Panc1 (cell line): ENCODE measurements around the gene NEU2. TPM values are rescaled to one million over a fixed set of nuclear protein-coding genes. Genes with fewer than 3 reads are reported as not detected.

ENCODE experiments used
- ATAC-seq: fragments of 200-7000 bp; cut with Tn5 transposase; 2 replicates; pipeline ENCODE4 v1.9.1; 2020; ENCODE audit warnings: mild to moderate bottlenecking, moderate library complexity
- BruUV-seq: library from RNA; stranded (reverse); fragments of 400-500 nt; replicated peaks from 2 replicates; lab custom pipeline; 2021; lab: Mats Ljungman, UMichigan
- CTCF ChIA-PET: fragments of 300-600 bp; sonication (Branson Sonifier 250); formaldehyde crosslinking; loops from one replicate; lab custom pipeline; 2022; ENCODE audit warnings: antibody characterized with exemption; lab: Charles Lee
- POLR2A ChIA-PET: fragments of 300-600 bp; sonication (Branson Sonifier 250); formaldehyde crosslinking; loops from one replicate; lab custom pipeline; 2022; ENCODE audit warnings: antibody characterized with exemption; lab: Charles Lee
- DNase-seq: peaks from one replicate; pipeline ENCODE4 v3.0.0-alpha.2; 2010; ENCODE audit warnings: low read depth, low spot score
- H3K27ac ChIP-seq: 2 replicates; pipeline ENCODE4 v1.5.1; 2011; ENCODE audit warnings: mild to moderate bottlenecking, low read length, inconsistent platforms
- H3K27me3 ChIP-seq: fragments of 200-500 bp; sonication (Bioruptor generic); 2 replicates; pipeline ENCODE4 v1.6.0; 2014; ENCODE audit warnings: low read length, inconsistent platforms; ENCODE audit not compliant: control insufficient read depth, insufficient read depth
- H3K36me3 ChIP-seq: fragments of 200-500 bp; sonication (Bioruptor generic); 2 replicates; pipeline ENCODE4 v1.5.1; 2014; ENCODE audit warnings: inconsistent platforms, mild to moderate bottlenecking, low read length, moderate library complexity; ENCODE audit not compliant: control insufficient read depth, insufficient read depth
- H3K4me1 ChIP-seq: 2 replicates; pipeline ENCODE4 v1.5.1; 2011; ENCODE audit warnings: inconsistent platforms, mild to moderate bottlenecking, low read length, moderate library complexity; ENCODE audit not compliant: control insufficient read depth, insufficient read depth
- H3K4me3 ChIP-seq, 2 experiments: 2 replicates each; pipeline ENCODE4 v1.5.1; 2011 to 2012; ENCODE audit warnings: low read depth in 2 of 2, low read length in 2 of 2, mild to moderate bottlenecking in 2 of 2, inconsistent platforms in 1 of 2, moderate library complexity in 1 of 2
- H3K9me3 ChIP-seq: fragments of 200-500 bp; sonication (Bioruptor generic); 2 replicates; pipeline ENCODE4 v1.5.1; 2014; ENCODE audit warnings: low read depth, mild to moderate bottlenecking, inconsistent platforms, low read length, moderate library complexity; ENCODE audit not compliant: control insufficient read depth, insufficient read depth
- POLR2AphosphoS5 ChIP-seq: IDR thresholded peaks from 2 replicates; pipeline ENCODE4 v1.6.1; 2012; ENCODE audit warnings: mild to moderate bottlenecking, low read depth, low read length, moderate library complexity
- REST ChIP-seq, 2 experiments: IDR thresholded peaks; 2 replicates each; pipeline ENCODE4 v1.6.1; 2011 to 2012; ENCODE audit warnings: low read depth in 2 of 2, control low read depth in 1 of 2, low read length in 1 of 2, mild to moderate bottlenecking in 1 of 2, moderate library complexity in 1 of 2; ENCODE audit not compliant: insufficient read depth in 1 of 2
- SIN3A ChIP-seq: IDR thresholded peaks from 2 replicates; pipeline ENCODE4 v1.6.1; 2012; ENCODE audit warnings: low read depth, mild to moderate bottlenecking, low read length, moderate library complexity, borderline replicate concordance; ENCODE audit not compliant: insufficient read depth
- TCF7L2 ChIP-seq: IDR thresholded peaks from 2 replicates; pipeline ENCODE4 v1.6.1; 2011; ENCODE audit warnings: mild to moderate bottlenecking, low read depth, low read length, inconsistent platforms
- in situ Hi-C: cut with HindIII; loops from 2 replicates; pipeline ENCODE4 v1.10.0; 2016; ENCODE audit warnings: low sequenced_read_pairs, low pct_unique_long_range_greater_than_20kb
- intact Hi-C: fragments of 100-400 bp; cut with micrococcal nuclease; formaldehyde crosslinking; loops from one replicate; pipeline ENCODE4 v1.10.0; 2022; ENCODE audit not compliant: unreplicated experiment
- total RNA-seq: library from RNA; stranded (reverse); gene quantifications from one replicate; pipeline ENCODE4 v1.2.1, GENCODE V29; 2021; ENCODE audit not compliant: unreplicated experiment
- TF ChIP-seq, protein P1 (sequence below): fragments of 450-650 bp; IDR thresholded peaks from 2 replicates; pipeline ENCODE4 v1.5.1; 2017; ENCODE audit warnings: mild to moderate bottlenecking

The NEU2 gene
- total RNA-seq, 1 experiment from 2014 or later, result not detected

DNA sequence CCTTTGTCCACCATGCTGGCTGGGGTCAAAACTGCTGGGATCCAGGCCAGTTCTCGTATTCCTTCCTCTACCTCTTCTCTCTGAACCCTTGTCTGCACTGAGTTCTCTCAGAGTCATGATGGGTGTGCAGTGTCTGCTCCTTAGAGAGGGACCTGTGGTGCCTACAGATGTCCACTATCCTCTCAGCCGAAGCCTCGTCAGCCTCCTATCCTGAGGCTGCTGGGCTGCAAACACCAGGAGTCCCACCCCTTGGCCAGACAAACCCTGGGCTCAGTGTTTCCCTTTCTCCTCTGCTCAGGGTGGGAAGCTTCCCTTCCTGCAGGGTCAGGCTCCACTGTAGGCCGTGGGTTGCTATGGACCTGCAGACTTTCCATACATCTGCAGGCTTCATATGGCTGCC is 30.0 kb downstream of the NEU2 start:
- BruUV-seq, result no TSS peak
- CTCF ChIA-PET, result no interaction called here

GRCh38 chr2:233062946-233063268 is 30.4 kb downstream of the NEU2 start:
- H3K4me3 ChIP-seq, result no peak overlapping the region
- TF ChIP-seq REST (IDR thresholded peaks at IDR 0.05; ENCODE audit: insufficient read depth in 1 of 2, low read depth in 2 of 2, low read length in 1 of 2), result no peak
- no peak for TF ChIP-seq TCF7L2
- no peak for TF ChIP-seq POLR2AphosphoS5
- TF ChIP-seq SIN3A, result no peak
- TF ChIP-seq, protein P1, sequence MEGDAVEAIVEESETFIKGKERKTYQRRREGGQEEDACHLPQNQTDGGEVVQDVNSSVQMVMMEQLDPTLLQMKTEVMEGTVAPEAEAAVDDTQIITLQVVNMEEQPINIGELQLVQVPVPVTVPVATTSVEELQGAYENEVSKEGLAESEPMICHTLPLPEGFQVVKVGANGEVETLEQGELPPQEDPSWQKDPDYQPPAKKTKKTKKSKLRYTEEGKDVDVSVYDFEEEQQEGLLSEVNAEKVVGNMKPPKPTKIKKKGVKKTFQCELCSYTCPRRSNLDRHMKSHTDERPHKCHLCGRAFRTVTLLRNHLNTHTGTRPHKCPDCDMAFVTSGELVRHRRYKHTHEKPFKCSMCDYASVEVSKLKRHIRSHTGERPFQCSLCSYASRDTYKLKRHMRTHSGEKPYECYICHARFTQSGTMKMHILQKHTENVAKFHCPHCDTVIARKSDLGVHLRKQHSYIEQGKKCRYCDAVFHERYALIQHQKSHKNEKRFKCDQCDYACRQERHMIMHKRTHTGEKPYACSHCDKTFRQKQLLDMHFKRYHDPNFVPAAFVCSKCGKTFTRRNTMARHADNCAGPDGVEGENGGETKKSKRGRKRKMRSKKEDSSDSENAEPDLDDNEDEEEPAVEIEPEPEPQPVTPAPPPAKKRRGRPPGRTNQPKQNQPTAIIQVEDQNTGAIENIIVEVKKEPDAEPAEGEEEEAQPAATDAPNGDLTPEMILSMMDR, result no peak
- ChIA-PET CTCF (no interaction called here), POLR2A (no interaction called here)
- no peak overlapping the region for H3K27ac ChIP-seq
- H3K4me1 ChIP-seq, result peaks cover 5% of the 10 kb centered on the region
- H3K36me3 ChIP-seq, result no peaks in the 10 kb centered on the region
- no peaks in the 10 kb centered on the region for H3K27me3 ChIP-seq
- no peak for DNase-seq
- in situ Hi-C loops (no loop called here), intact Hi-C loops (no loop called here)
- H3K9me3 ChIP-seq, result no peaks in the 10 kb centered on the region
- ATAC-seq, result no peak
- BruUV-seq, result no TSS peak

More for the DNA sequence above, 30.0 kb downstream of the NEU2 start:
- in situ Hi-C loops (no loop called here), intact Hi-C loops (no loop called here)
- no peak for TF ChIP-seq TCF7L2
- no peak for TF ChIP-seq REST (IDR thresholded peaks at IDR 0.05; ENCODE audit: insufficient read depth in 1 of 2, low read depth in 2 of 2, low read length in 1 of 2)
- no peak for TF ChIP-seq SIN3A
- TF ChIP-seq, protein P1, result no peak
- TF ChIP-seq POLR2AphosphoS5, result no peak
- peaks cover 5% of the 10 kb centered on the region for H3K4me1 ChIP-seq
- H3K27ac ChIP-seq, result peak overlapping the region; percentile 23; the same call in 1 of the 2 replicates
- ATAC-seq (peak; percentile 27; the same call in 1 of the 2 replicates), DNase-seq (no peak)
- H3K9me3 ChIP-seq, result no peaks in the 10 kb centered on the region
- no peaks in the 10 kb centered on the region for H3K27me3 ChIP-seq
- no peak overlapping the region for H3K4me3 ChIP-seq
- no peaks in the 10 kb centered on the region for H3K36me3 ChIP-seq
- POLR2A ChIA-PET, result no interaction called here
